ENCODE results near the gene MXRA8.
A peak's percentile ranks its signal among the peaks of the same experiment; 100 is the strongest.
"Not testable (repeated sequence)": the region's sequence is repeated elsewhere in the genome, so short reads cannot be mapped to it uniquely, and the experiment has no call there.

The MXRA8 gene

GRCh38 chr1:1358433-1359271, at the start of gene MXRA8:
MXRA8 (minus strand) TSS chr1:1358555; CDS start chr1:1358504, 51 bp downstream.
- no peak for DNase-seq (ENCODE audit: low read depth)

- DNase-seq (ENCODE audit: low read depth) = no peak
Measured at GRCh38 chr1:1407636-1408318, 49.4 kb upstream of the MXRA8 start.

- DNase-seq (ENCODE audit: low read depth) = peak; percentile 95
Measured at GRCh38 chr1:1406821-1407635, 48.7 kb upstream of the MXRA8 start, which contains the start of gene MRPL20. MRPL20 (minus strand) TSS chr1:1407293; CDS start chr1:1407217, 76 bp downstream.

- DNase-seq (ENCODE audit: low read depth) = no peak
Measured at GRCh38 chr1:1406101-1406820, 47.9 kb upstream of the MXRA8 start.

- DNase-seq (ENCODE audit: low read depth) = no peak
Measured at GRCh38 chr1:1403653-1404052, 45.3 kb upstream of the MXRA8 start.

- DNase-seq (ENCODE audit: low read depth) = not testable (repeated sequence)
Measured at GRCh38 chr1:1402901-1403392, 44.6 kb upstream of the MXRA8 start.

GRCh38 chr1:1402072-1402900, 43.9 kb upstream of the MXRA8 start:
- peak; percentile 49 for DNase-seq (ENCODE audit: low read depth)

- no peak for DNase-seq (ENCODE audit: low read depth)
Measured at GRCh38 chr1:1401457-1402010, 43.2 kb upstream of the MXRA8 start.

- DNase-seq (ENCODE audit: low read depth) = no peak
Measured at GRCh38 chr1:1400576-1401456, 42.5 kb upstream of the MXRA8 start.

GRCh38 chr1:1399872-1400575, 41.7 kb upstream of the MXRA8 start:
- no peak for DNase-seq (ENCODE audit: low read depth)

- DNase-seq (ENCODE audit: low read depth) = peak; percentile 100
Measured at GRCh38 chr1:1399187-1399871, 41.0 kb upstream of the MXRA8 start, which contains the start of gene CCNL2. CCNL2 (minus strand) TSS chr1:1399335; CDS start chr1:1399306, 29 bp downstream.

- DNase-seq (ENCODE audit: low read depth) = no peak
Measured at GRCh38 chr1:1398677-1399186, 40.4 kb upstream of the MXRA8 start.

GRCh38 chr1:1397839-1398523, 39.6 kb upstream of the MXRA8 start:
- no peak for DNase-seq (ENCODE audit: low read depth)

GRCh38 chr1:1395166-1395565, 36.8 kb upstream of the MXRA8 start:
- no peak for DNase-seq (ENCODE audit: low read depth)

GRCh38 chr1:1394116-1394515, 35.8 kb upstream of the MXRA8 start:
- DNase-seq (ENCODE audit: low read depth) = no peak

- DNase-seq (ENCODE audit: low read depth) = no peak
Measured at GRCh38 chr1:1393428-1393827, 35.1 kb upstream of the MXRA8 start.

GRCh38 chr1:1393014-1393413, 34.7 kb upstream of the MXRA8 start:
- no peak for DNase-seq (ENCODE audit: low read depth)
